HG02870 (cell line): ENCODE results near the gene LLGL1.

Experiments
- ATAC-seq: cut with Tn5 transposase; IDR thresholded peaks from one replicate; pipeline ENCODE4 v1.9.1; 2021; ENCODE audit warnings: mild to moderate bottlenecking, moderate library complexity; ENCODE audit not compliant: unreplicated experiment

The LLGL1 gene

GRCh38 chr17:18225121-18225641 is at the start of gene LLGL1:
Gene LLGL1 (plus strand): TSS chr17:18225635. CDS start chr17:18225683, 48 bp downstream.
- ATAC-seq = peak; percentile 72

- no peak for ATAC-seq
Measured at GRCh38 chr17:18176176-18176575, 49.3 kb upstream of the LLGL1 start.

- no peak for ATAC-seq
Measured at GRCh38 chr17:18177133-18177532, 48.3 kb upstream of the LLGL1 start.

- ATAC-seq = no peak
Measured at GRCh38 chr17:18177722-18178121, 47.7 kb upstream of the LLGL1 start.

- no peak for ATAC-seq
Measured at GRCh38 chr17:18179196-18179595, 46.2 kb upstream of the LLGL1 start.

GRCh38 chr17:18179804-18180203 is 45.6 kb upstream of the LLGL1 start:
- ATAC-seq = no peak

GRCh38 chr17:18181358-18181757 is 44.1 kb upstream of the LLGL1 start:
- ATAC-seq = no peak

- ATAC-seq = no peak
Measured at GRCh38 chr17:18182110-18182977, 43.1 kb upstream of the LLGL1 start.

- peak; percentile 33 for ATAC-seq
Measured at GRCh38 chr17:18182978-18183333, 42.5 kb upstream of the LLGL1 start.

GRCh38 chr17:18183334-18184142 is 41.9 kb upstream of the LLGL1 start, which contains the start of gene ALKBH5:
Gene ALKBH5 (plus strand): TSS chr17:18183828. CDS start chr17:18184244, 416 bp downstream.
- ATAC-seq = peak; percentile 79

- peak; percentile 3 for ATAC-seq
Measured at GRCh38 chr17:18184143-18185031, 41.0 kb upstream of the LLGL1 start.

- ATAC-seq = no peak
Measured at GRCh38 chr17:18185391-18185790, 40.0 kb upstream of the LLGL1 start.

- ATAC-seq = no peak
Measured at GRCh38 chr17:18185832-18186626, 39.4 kb upstream of the LLGL1 start.

- no peak for ATAC-seq
Measured at GRCh38 chr17:18186627-18186982, 38.8 kb upstream of the LLGL1 start.

GRCh38 chr17:18187226-18187625 is 38.2 kb upstream of the LLGL1 start:
- ATAC-seq = no peak

- ATAC-seq = no peak
Measured at GRCh38 chr17:18187821-18188761, 37.3 kb upstream of the LLGL1 start.

GRCh38 chr17:18190628-18191235 is 34.7 kb upstream of the LLGL1 start:
- no peak for ATAC-seq

- ATAC-seq = no peak
Measured at GRCh38 chr17:18191236-18191667, 34.2 kb upstream of the LLGL1 start.
